Measurements from ENCODE around the gene EPOP. TPM values are rescaled to one million over a fixed set of nuclear protein-coding genes. Genes with fewer than 3 reads are reported as not detected.

Gene EPOP
- total and polyA plus RNA-seq, 2 of the 13 experiments (the other 11 are each of a cell fraction or from before 2014, with no cell fraction given) = 14.7 to 37.8 TPM

DNA sequence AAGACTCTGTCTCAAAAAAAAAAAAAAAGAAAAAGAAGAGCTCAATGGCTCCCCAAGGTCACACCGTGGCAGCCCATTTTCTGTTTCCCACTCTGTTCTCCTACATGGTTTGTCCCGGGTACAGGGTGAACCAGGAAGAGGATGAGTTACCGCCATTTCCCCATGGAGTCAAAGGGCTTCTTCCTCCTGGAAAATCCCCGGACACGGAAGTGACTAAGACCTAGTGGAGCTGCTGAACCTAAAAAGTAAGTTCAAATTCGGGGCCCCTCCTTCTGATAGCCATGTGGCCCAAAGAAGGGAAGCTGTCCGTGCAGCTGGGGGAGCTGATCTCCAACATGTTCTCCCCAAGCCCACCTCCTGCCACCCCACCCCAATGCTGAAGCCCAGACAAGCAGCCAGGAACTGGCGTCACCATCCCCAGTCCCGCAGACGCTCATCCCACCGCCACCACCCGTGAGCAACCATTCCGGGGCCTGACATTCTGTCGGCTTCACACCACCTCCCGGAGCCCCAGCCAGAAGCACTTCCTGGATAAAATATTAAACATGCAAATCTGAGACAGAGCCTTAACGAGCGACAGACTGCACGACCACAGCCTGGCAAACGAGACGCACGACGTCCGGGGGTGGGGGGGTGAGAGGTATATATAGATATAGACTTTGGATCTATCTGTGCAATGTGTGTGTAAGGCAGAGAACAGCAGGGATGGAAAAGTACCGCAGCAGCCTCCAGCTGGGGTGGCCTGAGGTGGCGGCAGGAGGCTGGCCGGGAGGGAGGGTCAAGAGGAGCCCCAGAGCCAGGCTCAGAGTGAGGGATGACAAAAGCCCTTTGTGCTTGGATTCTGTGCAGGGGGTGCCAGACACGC lies 17.6 kb downstream of the EPOP start (continued):
- TF ChIP-seq, protein P1, sequence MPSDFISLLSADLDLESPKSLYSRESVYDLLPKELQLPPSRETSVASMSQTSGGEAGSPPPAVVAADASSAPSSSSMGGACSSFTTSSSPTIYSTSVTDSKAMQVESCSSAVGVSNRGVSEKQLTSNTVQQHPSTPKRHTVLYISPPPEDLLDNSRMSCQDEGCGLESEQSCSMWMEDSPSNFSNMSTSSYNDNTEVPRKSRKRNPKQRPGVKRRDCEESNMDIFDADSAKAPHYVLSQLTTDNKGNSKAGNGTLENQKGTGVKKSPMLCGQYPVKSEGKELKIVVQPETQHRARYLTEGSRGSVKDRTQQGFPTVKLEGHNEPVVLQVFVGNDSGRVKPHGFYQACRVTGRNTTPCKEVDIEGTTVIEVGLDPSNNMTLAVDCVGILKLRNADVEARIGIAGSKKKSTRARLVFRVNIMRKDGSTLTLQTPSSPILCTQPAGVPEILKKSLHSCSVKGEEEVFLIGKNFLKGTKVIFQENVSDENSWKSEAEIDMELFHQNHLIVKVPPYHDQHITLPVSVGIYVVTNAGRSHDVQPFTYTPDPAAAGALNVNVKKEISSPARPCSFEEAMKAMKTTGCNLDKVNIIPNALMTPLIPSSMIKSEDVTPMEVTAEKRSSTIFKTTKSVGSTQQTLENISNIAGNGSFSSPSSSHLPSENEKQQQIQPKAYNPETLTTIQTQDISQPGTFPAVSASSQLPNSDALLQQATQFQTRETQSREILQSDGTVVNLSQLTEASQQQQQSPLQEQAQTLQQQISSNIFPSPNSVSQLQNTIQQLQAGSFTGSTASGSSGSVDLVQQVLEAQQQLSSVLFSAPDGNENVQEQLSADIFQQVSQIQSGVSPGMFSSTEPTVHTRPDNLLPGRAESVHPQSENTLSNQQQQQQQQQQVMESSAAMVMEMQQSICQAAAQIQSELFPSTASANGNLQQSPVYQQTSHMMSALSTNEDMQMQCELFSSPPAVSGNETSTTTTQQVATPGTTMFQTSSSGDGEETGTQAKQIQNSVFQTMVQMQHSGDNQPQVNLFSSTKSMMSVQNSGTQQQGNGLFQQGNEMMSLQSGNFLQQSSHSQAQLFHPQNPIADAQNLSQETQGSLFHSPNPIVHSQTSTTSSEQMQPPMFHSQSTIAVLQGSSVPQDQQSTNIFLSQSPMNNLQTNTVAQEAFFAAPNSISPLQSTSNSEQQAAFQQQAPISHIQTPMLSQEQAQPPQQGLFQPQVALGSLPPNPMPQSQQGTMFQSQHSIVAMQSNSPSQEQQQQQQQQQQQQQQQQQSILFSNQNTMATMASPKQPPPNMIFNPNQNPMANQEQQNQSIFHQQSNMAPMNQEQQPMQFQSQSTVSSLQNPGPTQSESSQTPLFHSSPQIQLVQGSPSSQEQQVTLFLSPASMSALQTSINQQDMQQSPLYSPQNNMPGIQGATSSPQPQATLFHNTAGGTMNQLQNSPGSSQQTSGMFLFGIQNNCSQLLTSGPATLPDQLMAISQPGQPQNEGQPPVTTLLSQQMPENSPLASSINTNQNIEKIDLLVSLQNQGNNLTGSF (CRISPR knock-in tag; IDR thresholded peaks at IDR 0.05) = peak; percentile 93
- TF ChIP-seq ISL2 (CRISPR knock-in tag; IDR thresholded peaks at IDR 0.05) (no peak; the same call in 1 of the 2 replicates), TCF12 (IDR thresholded peaks at IDR 0.05) (no peak), TCF12 (CRISPR knock-in tag; IDR thresholded peaks at IDR 0.05) (peak; percentile 29; the same call in 1 of the 2 replicates), GABPA (IDR thresholded peaks at IDR 0.05; ENCODE audit: low read depth, low read length) (peak; percentile 47), GABPA (CRISPR knock-in tag; IDR thresholded peaks at IDR 0.05; ENCODE audit: low read depth) (peak; percentile 82), ZNF572 (CRISPR knock-in tag; IDR thresholded peaks at IDR 0.05) (peak; percentile 88), GABPB1 (CRISPR knock-in tag; IDR thresholded peaks at IDR 0.05) (peak; percentile 82), ELF3 (CRISPR knock-in tag; IDR thresholded peaks at IDR 0.05) (peak; percentile 88), ZNF670 (CRISPR knock-in tag; IDR thresholded peaks at IDR 0.05; ENCODE audit: borderline replicate concordance) (peak; percentile 95)
- TF ChIP-seq, protein P2, sequence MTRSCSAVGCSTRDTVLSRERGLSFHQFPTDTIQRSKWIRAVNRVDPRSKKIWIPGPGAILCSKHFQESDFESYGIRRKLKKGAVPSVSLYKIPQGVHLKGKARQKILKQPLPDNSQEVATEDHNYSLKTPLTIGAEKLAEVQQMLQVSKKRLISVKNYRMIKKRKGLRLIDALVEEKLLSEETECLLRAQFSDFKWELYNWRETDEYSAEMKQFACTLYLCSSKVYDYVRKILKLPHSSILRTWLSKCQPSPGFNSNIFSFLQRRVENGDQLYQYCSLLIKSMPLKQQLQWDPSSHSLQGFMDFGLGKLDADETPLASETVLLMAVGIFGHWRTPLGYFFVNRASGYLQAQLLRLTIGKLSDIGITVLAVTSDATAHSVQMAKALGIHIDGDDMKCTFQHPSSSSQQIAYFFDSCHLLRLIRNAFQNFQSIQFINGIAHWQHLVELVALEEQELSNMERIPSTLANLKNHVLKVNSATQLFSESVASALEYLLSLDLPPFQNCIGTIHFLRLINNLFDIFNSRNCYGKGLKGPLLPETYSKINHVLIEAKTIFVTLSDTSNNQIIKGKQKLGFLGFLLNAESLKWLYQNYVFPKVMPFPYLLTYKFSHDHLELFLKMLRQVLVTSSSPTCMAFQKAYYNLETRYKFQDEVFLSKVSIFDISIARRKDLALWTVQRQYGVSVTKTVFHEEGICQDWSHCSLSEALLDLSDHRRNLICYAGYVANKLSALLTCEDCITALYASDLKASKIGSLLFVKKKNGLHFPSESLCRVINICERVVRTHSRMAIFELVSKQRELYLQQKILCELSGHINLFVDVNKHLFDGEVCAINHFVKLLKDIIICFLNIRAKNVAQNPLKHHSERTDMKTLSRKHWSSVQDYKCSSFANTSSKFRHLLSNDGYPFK (CRISPR knock-in tag; IDR thresholded peaks at IDR 0.05; ENCODE audit: borderline replicate concordance) = no peak; the same call in 1 of the 2 replicates
- TF ChIP-seq, protein P3, sequence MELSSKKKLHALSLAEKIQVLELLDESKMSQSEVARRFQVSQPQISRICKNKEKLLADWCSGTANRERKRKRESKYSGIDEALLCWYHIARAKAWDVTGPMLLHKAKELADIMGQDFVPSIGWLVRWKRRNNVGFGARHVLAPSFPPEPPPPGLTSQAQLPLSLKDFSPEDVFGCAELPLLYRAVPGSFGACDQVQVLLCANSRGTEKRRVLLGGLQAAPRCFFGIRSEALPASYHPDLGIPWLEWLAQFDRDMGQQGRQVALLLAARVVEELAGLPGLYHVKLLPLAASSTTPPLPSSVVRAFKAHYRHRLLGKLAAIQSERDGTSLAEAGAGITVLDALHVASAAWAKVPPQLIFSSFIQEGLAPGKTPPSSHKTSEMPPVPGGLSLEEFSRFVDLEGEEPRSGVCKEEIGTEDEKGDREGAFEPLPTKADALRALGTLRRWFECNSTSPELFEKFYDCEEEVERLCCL (CRISPR knock-in tag; IDR thresholded peaks at IDR 0.05; ENCODE audit: borderline replicate concordance) = no peak
- TF ChIP-seq, protein P4, sequence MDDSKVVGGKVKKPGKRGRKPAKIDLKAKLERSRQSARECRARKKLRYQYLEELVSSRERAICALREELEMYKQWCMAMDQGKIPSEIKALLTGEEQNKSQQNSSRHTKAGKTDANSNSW (CRISPR knock-in tag; IDR thresholded peaks at IDR 0.05; ENCODE audit: borderline replicate concordance) = peak; percentile 70; the same call in 1 of the 2 replicates
- TF ChIP-seq, protein P5, sequence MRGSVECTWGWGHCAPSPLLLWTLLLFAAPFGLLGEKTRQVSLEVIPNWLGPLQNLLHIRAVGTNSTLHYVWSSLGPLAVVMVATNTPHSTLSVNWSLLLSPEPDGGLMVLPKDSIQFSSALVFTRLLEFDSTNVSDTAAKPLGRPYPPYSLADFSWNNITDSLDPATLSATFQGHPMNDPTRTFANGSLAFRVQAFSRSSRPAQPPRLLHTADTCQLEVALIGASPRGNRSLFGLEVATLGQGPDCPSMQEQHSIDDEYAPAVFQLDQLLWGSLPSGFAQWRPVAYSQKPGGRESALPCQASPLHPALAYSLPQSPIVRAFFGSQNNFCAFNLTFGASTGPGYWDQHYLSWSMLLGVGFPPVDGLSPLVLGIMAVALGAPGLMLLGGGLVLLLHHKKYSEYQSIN (CRISPR knock-in tag; IDR thresholded peaks at IDR 0.05; ENCODE audit: borderline replicate concordance) = no peak
- TF ChIP-seq, protein P6, sequence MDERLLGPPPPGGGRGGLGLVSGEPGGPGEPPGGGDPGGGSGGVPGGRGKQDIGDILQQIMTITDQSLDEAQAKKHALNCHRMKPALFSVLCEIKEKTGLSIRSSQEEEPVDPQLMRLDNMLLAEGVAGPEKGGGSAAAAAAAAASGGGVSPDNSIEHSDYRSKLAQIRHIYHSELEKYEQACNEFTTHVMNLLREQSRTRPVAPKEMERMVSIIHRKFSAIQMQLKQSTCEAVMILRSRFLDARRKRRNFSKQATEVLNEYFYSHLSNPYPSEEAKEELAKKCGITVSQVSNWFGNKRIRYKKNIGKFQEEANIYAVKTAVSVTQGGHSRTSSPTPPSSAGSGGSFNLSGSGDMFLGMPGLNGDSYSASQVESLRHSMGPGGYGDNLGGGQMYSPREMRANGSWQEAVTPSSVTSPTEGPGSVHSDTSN (CRISPR knock-in tag; IDR thresholded peaks at IDR 0.05) = peak; percentile 33; the same call in 1 of the 2 replicates
